Measurements from ENCODE around the gene CDKN1C. TPM values are rescaled to one million over a fixed set of nuclear protein-coding genes. Genes with fewer than 3 reads are reported as not detected.
A peak's percentile ranks its signal among the peaks of the same experiment; 100 is the strongest.

The CDKN1C gene
- polyA plus RNA-seq, 1 of the 3 experiments (the other 2 are of a cell fraction): 1.6 TPM

- Histone ChIP-seq H3K4me3 (ENCODE audit: low read depth in 2 of 2, low read length in 1 of 2) (peak overlapping the region in 1 of 2 experiments; percentile 42; a peak in 2 of 4 replicates), H3K4me1 (ENCODE audit: control insufficient read depth in 1 of 2, insufficient read depth in 2 of 2, low read depth in 1 of 2, low read length in 1 of 2) (peaks cover 3 to 30% of the 10 kb centered on the region in 2 experiments; a peak in 1 of 4 replicates), H2AFZ (ENCODE audit: low read depth) (no peak overlapping the region), H3K27ac (ENCODE audit: low read depth in 2 of 2, low read length in 1 of 2) (peak overlapping the region in 1 of 2 experiments; percentile 67; a peak in 1 of 4 replicates), H3K9me2 (no peaks in the 10 kb centered on the region), H3K79me2 (ENCODE audit: insufficient read depth) (no peaks in the 10 kb centered on the region), H3K9me3 (no peaks in the 10 kb centered on the region), H3K9ac (no peak overlapping the region), H3F3A (replicated peaks; ENCODE audit: insufficient read depth) (peaks cover 7% of the 10 kb centered on the region), H3K27me3 (ENCODE audit: insufficient read depth) (no peaks in the 10 kb centered on the region), H3K4me2 (0 out of 2 replicates have a peak overlapping the region, but pooled peaks have one; percentile 33), H3K36me3 (replicated peaks in 1 of 2; ENCODE audit: control insufficient read depth in 1 of 2, insufficient read depth in 2 of 2, low read length in 1 of 2) (no peaks in the 10 kb centered on the region), H4K20me1 (ENCODE audit: insufficient read depth) (no peaks in the 10 kb centered on the region)
- 22% methylated on average over 19 of the region's 49 CpGs for WGBS (ENCODE audit: low lambda C conversion rate)
- ChIA-PET POLR2A (interaction anchor here (0.8 to 4.6 kb wide), 6 partner anchors 108 to 353 kb away, joined by 3 to 25 read pairs (median 4); partner anchors contain the start of gene KCNQ1OT1), CTCF (interaction anchor here (0.8 to 16.8 kb wide), 26 partner anchors 12 to 693 kb away, joined by 3 to 1016 read pairs (median 5); a partner anchor contains a TSS)
- peak; percentile 54 for TF ChIP-seq RAD21 (IDR thresholded peaks at IDR 0.05; ENCODE audit: low read length)
- TF ChIP-seq USF1 (IDR thresholded peaks at IDR 0.05; ENCODE audit: borderline replicate concordance, low read depth): no peak
- TF ChIP-seq TCF12 (IDR thresholded peaks at IDR 0.05): no peak
- TF ChIP-seq IRF3 (IDR thresholded peaks at IDR 0.05; ENCODE audit: low read depth, low read length): no peak
- TF ChIP-seq PBX3 (IDR thresholded peaks at IDR 0.05): no peak
- no peak for TF ChIP-seq GATA2 (CRISPR knock-in tag; IDR thresholded peaks at IDR 0.05)
- TF ChIP-seq CHD2 (IDR thresholded peaks at IDR 0.05; ENCODE audit: low read length, partially characterized antibody): no peak
- no peak for TF ChIP-seq YY1 (IDR thresholded peaks at IDR 0.05; ENCODE audit: low read depth)
- TF ChIP-seq SIN3A (IDR thresholded peaks at IDR 0.05; ENCODE audit: borderline replicate concordance, low read depth, low read length): no peak
- no peak for TF ChIP-seq TAF1 (IDR thresholded peaks at IDR 0.05; ENCODE audit: borderline replicate concordance, low read depth, low read length)
- TF ChIP-seq POLR2AphosphoS5 (IDR thresholded peaks at IDR 0.05; ENCODE audit: low read depth, low read length): no peak
- no peak for TF ChIP-seq USF2 (IDR thresholded peaks at IDR 0.05; ENCODE audit: borderline replicate concordance, low read depth, low read length)
- TF ChIP-seq JUND (IDR thresholded peaks at IDR 0.05): no peak
- no peak for TF ChIP-seq NRF1 (IDR thresholded peaks at IDR 0.05; ENCODE audit: low read depth, low read length)
- TF ChIP-seq FOSL2 (IDR thresholded peaks at IDR 0.05; ENCODE audit: borderline replicate concordance, low read depth): no peak
- TF ChIP-seq EZH2phosphoT487 (IDR thresholded peaks at IDR 0.05; ENCODE audit: borderline replicate concordance, low read depth): no peak
- no peak for TF ChIP-seq RXRA (IDR thresholded peaks at IDR 0.05; ENCODE audit: borderline replicate concordance, low read depth)
- TF ChIP-seq SMC3 (IDR thresholded peaks at IDR 0.05; ENCODE audit: low read depth, low read length): peak; percentile 16; the same call in 1 of the 2 replicates
- TF ChIP-seq FOXJ3 (CRISPR knock-in tag; IDR thresholded peaks at IDR 0.05): 0 out of 2 replicates have a peak, but pooled peaks have one; percentile 20
- TF ChIP-seq REST (IDR thresholded peaks at IDR 0.05; ENCODE audit: low read depth, low read length): no peak
- TF ChIP-seq FOXM1 (IDR thresholded peaks at IDR 0.05; ENCODE audit: low read depth): no peak
- no peak for TF ChIP-seq NFIC (IDR thresholded peaks at IDR 0.05; ENCODE audit: borderline replicate concordance)
- no peak for TF ChIP-seq MXI1 (IDR thresholded peaks at IDR 0.05; ENCODE audit: low read depth, low read length)
- DNase-seq: no peak
Measured at GRCh38 chr11:2886191-2886894, 768 bp upstream of the CDKN1C start.

Data from SK-N-SH (cell line).